Bronchial epithelial cell (primary cell): ENCODE results near the gene ADAMTS12. TPM values are rescaled to one million over a fixed set of nuclear protein-coding genes. Genes with fewer than 3 reads are reported as not detected.

Experiments used
- DNase-seq: peaks from one replicate; pipeline ENCODE4 v3.0.0-alpha.2; 2010; ENCODE audit warnings: low read depth
- FAIRE-seq: peaks from 2 replicates; lab custom pipeline; 2011; peaks lifted over from hg19 to GRCh38; lab: Jason Lieb, UNC
- H3K27me3 ChIP-seq: 2 replicates; pipeline ENCODE4 v1.5.1; 2011; ENCODE audit warnings: low read length; ENCODE audit not compliant: control insufficient read depth, insufficient read depth
- H3K36me3 ChIP-seq: 2 replicates; pipeline ENCODE4 v1.5.1; 2011; ENCODE audit warnings: low read length; ENCODE audit not compliant: control insufficient read depth, insufficient read depth
- H3K4me3 ChIP-seq: 2 replicates; pipeline ENCODE4 v1.5.1; 2011; ENCODE audit warnings: mild to moderate bottlenecking, low read depth, low read length, control low read depth
- total RNA-seq: library from RNA; depleted of rRNA; stranded (reverse); fragments of >200 nt; gene quantifications from 2 replicates; pipeline ENCODE4 v1.2.1, GENCODE V29; 2014
- TF ChIP-seq, protein P1 (sequence below): IDR thresholded peaks from 2 replicates; pipeline ENCODE4 v1.5.1; 2011; ENCODE audit warnings: mild to moderate bottlenecking, moderate library complexity, low read length, control low read depth, inconsistent platforms; ENCODE audit not compliant: insufficient read depth, severe bottlenecking

ADAMTS12 gene
- total RNA-seq, 1 donor from 2014 or later = 0.26 TPM

DNA sequence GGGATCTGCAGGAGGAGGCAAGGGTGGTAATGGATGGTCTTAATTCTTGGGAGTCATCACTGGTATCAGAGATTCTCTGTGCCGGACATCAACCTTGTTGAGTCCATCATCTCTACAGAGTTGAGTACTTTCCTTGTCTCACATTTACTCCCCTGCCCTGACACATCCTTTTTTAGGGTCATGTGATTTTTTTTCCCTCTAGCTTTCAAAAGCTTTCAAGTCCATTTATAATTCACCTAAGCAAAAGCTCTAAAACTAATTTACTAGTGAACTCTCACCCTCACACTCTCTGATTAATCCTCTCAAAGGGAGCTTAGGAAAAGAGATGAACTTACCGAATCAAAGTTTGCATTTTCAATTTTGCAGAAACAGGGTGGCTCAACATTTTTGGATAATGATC lies 258.1 kb downstream of the ADAMTS12 start:
- no peaks in the 10 kb centered on the region for H3K36me3 ChIP-seq
- TF ChIP-seq, protein P1, sequence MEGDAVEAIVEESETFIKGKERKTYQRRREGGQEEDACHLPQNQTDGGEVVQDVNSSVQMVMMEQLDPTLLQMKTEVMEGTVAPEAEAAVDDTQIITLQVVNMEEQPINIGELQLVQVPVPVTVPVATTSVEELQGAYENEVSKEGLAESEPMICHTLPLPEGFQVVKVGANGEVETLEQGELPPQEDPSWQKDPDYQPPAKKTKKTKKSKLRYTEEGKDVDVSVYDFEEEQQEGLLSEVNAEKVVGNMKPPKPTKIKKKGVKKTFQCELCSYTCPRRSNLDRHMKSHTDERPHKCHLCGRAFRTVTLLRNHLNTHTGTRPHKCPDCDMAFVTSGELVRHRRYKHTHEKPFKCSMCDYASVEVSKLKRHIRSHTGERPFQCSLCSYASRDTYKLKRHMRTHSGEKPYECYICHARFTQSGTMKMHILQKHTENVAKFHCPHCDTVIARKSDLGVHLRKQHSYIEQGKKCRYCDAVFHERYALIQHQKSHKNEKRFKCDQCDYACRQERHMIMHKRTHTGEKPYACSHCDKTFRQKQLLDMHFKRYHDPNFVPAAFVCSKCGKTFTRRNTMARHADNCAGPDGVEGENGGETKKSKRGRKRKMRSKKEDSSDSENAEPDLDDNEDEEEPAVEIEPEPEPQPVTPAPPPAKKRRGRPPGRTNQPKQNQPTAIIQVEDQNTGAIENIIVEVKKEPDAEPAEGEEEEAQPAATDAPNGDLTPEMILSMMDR = no peak

DNA sequence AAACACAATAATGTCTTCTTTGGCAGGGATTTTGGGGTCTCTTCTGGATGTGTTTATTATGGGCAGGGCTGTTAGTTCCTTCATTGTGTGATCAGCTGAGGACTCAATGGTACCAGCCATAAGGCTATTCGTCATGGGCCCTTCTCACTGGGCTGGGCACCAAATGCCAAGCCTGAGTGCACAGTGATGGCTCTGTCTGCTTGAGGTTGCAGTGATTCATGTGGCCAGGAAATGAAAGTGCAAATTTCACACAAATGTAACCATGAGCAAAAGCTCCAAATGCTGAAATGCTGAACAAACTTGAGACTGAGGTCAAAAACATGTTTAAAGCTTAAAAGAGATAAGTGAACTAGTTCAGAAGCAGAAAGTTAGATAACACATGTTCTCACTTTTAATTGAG lies 260.0 kb downstream of the ADAMTS12 start:
- Histone ChIP-seq H3K36me3 (no peaks in the 10 kb centered on the region), H3K27me3 (no peaks in the 10 kb centered on the region), H3K4me3 (no peak overlapping the region)
- TF ChIP-seq, protein P1 = no peak
- DNase-seq (no peak), FAIRE-seq (no peak)

More for the DNA sequence above, 258.1 kb downstream of the ADAMTS12 start:
- no peak for FAIRE-seq
- no peaks in the 10 kb centered on the region for H3K27me3 ChIP-seq
- no peak for DNase-seq
- no peak overlapping the region for H3K4me3 ChIP-seq

GRCh38 chr5:33631139-33631538 lies 260.7 kb downstream of the ADAMTS12 start:
- FAIRE-seq (no peak), DNase-seq (no peak)
- H3K4me3 ChIP-seq = no peak overlapping the region
- no peaks in the 10 kb centered on the region for H3K27me3 ChIP-seq
- TF ChIP-seq, protein P1 = no peak
- H3K36me3 ChIP-seq = no peaks in the 10 kb centered on the region

DNA sequence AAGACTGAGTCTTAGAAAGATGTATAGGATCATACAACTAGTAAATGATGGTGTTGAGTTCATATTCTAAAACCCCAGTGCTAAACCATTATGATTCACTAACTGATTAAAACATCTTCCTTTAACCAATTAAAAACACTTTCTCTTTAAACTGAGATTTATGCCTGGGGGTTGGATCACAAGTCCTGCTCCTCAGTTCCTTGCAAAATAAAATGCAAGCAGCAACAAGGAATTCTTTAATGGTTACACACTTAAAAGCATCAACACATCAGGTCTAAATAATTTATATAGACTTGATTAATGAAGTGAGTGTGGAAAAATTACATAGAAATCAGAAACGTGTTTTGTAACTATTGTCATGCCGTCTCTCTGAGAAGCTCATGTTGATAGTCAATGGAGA lies 261.8 kb downstream of the ADAMTS12 start:
- DNase-seq (no peak), FAIRE-seq (no peak)
- no peaks in the 10 kb centered on the region for H3K27me3 ChIP-seq
- no peaks in the 10 kb centered on the region for H3K36me3 ChIP-seq
- no peak overlapping the region for H3K4me3 ChIP-seq
- TF ChIP-seq, protein P1 = no peak

GRCh38 chr5:33628796-33629195 lies 263.0 kb downstream of the ADAMTS12 start:
- TF ChIP-seq, protein P1 = no peak
- Histone ChIP-seq H3K36me3 (no peaks in the 10 kb centered on the region), H3K4me3 (no peak overlapping the region), H3K27me3 (no peaks in the 10 kb centered on the region)
- FAIRE-seq = no peak
- no peak for DNase-seq

- Histone ChIP-seq H3K4me3 (no peak overlapping the region), H3K36me3 (no peaks in the 10 kb centered on the region), H3K27me3 (no peaks in the 10 kb centered on the region)
- no peak for FAIRE-seq
- no peak for DNase-seq
- TF ChIP-seq, protein P1 = no peak
Measured at GRCh38 chr5:33621514-33621913, 270.3 kb downstream of the ADAMTS12 start.
